GM23338 (cell line): ENCODE results near the gene MMRN2. TPM values are rescaled to one million over a fixed set of nuclear protein-coding genes. Genes with fewer than 3 reads are reported as not detected.

Source experiments
- ATAC-seq: fragments of 200-7000 bp; cut with Tn5 transposase; 3 replicates; pipeline ENCODE4 v1.9.1; 2020
- DNase-seq: peaks from one replicate; pipeline ENCODE4 v3.0.0-alpha.2; 2015; ENCODE audit warnings: low spot score
- H2AFZ ChIP-seq: fragments of 200-600 bp; sonication (generic); 2 replicates; pipeline ENCODE4 v1.8.0; 2016; ENCODE audit warnings: antibody characterized with exemption, mild to moderate bottlenecking, moderate library complexity
- H3F3A ChIP-seq: fragments of 200-600 bp; sonication (generic); replicated peaks from 2 replicates; pipeline ENCODE4 v1.8.0; 2017; ENCODE audit warnings: antibody characterized with exemption, mixed run types, low read depth
- H3K27ac ChIP-seq: fragments of 200-600 bp; sonication (generic); 2 replicates; pipeline ENCODE4 v1.6.1; 2016; ENCODE audit warnings: low read depth
- H3K27me3 ChIP-seq: fragments of 200-600 bp; sonication (generic); 2 replicates; pipeline ENCODE4 v1.8.0; 2016; ENCODE audit warnings: mild to moderate bottlenecking, mixed run types, moderate library complexity; ENCODE audit not compliant: insufficient read depth
- H3K36me3 ChIP-seq: fragments of 200-600 bp; sonication (generic); 2 replicates; pipeline ENCODE4 v1.8.0; 2016; ENCODE audit warnings: mild to moderate bottlenecking; ENCODE audit not compliant: insufficient read depth
- H3K4me1 ChIP-seq: fragments of 200-600 bp; sonication (generic); 2 replicates; pipeline ENCODE4 v1.8.0; 2016; ENCODE audit warnings: mild to moderate bottlenecking, moderate library complexity; ENCODE audit not compliant: insufficient read depth
- H3K4me2 ChIP-seq: fragments of 200-600 bp; sonication (generic); 2 replicates; pipeline ENCODE4 v1.7.1; 2017; ENCODE audit warnings: mixed run types
- H3K4me3 ChIP-seq: fragments of 200-600 bp; sonication (generic); 2 replicates; pipeline ENCODE4 v1.6.1; 2016; ENCODE audit warnings: mixed run types
- H3K79me2 ChIP-seq: fragments of 200-600 bp; sonication (generic); replicated peaks from 2 replicates; pipeline ENCODE4 v1.8.0; 2017; ENCODE audit warnings: mild to moderate bottlenecking; ENCODE audit not compliant: insufficient read depth
- H3K9me2 ChIP-seq: fragments of 200-600 bp; sonication (generic); 2 replicates; pipeline ENCODE4 v1.8.0; 2017; ENCODE audit not compliant: insufficient read depth
- H4K20me1 ChIP-seq: fragments of 200-600 bp; sonication (generic); replicated peaks from 2 replicates; pipeline ENCODE4 v1.8.0; 2017; ENCODE audit warnings: mild to moderate bottlenecking; ENCODE audit not compliant: insufficient read depth
- H3K27ac Mint-ChIP-seq: 2 replicates; pipeline ENCODE4 v1.8.0; 2020; ENCODE audit warnings: inconsistent platforms, mild to moderate bottlenecking, moderate library complexity, mixed read lengths
- H3K27me3 Mint-ChIP-seq: 3 replicates; pipeline ENCODE4 v1.8.0; 2022; ENCODE audit warnings: low read depth, mild to moderate bottlenecking, moderate library complexity, mixed read lengths, inconsistent platforms; ENCODE audit not compliant: insufficient read depth, poor library complexity
- H3K36me3 Mint-ChIP-seq: 3 replicates; pipeline ENCODE4 v1.8.0; 2021; ENCODE audit warnings: low read depth, mild to moderate bottlenecking, inconsistent platforms, moderate library complexity, mixed read lengths
- H3K4me1 Mint-ChIP-seq: 3 replicates; pipeline ENCODE4 v1.8.0; 2020; ENCODE audit warnings: mild to moderate bottlenecking, inconsistent platforms, mixed read lengths
- H3K4me3 Mint-ChIP-seq: 3 replicates; pipeline ENCODE4 v1.8.0; 2021; ENCODE audit warnings: moderate library complexity, mild to moderate bottlenecking, inconsistent platforms, mixed read lengths
- H3K9me3 Mint-ChIP-seq: 3 replicates; pipeline ENCODE4 v1.8.0; 2020; ENCODE audit warnings: moderate library complexity, mild to moderate bottlenecking, inconsistent platforms, mixed read lengths
- CREB1 ChIP-seq: fragments of 250-450 bp; sonication (Bioruptor Pico); IDR thresholded peaks from 2 replicates; pipeline ENCODE4 v1.5.0; 2020; ENCODE audit warnings: low read depth, mild to moderate bottlenecking, moderate library complexity
- CTCF ChIP-seq, 2 experiments: fragments of 200-600 bp in 1 of 2; sonication (generic) in 1 of 2; conservative IDR thresholded peaks; 2 replicates each; pipeline versions ENCODE4 v1.5.1 to v1.6.1; 2016 to 2017; ENCODE audit warnings: antibody characterized with exemption in 2 of 2, low read depth in 2 of 2, mild to moderate bottlenecking in 2 of 2, moderate library complexity in 1 of 2
- EZH2 ChIP-seq: fragments of 200-600 bp; sonication (generic); IDR thresholded peaks from one replicate; pipeline ENCODE4 v1.8.0; 2017; ENCODE audit warnings: antibody characterized with exemption, mild to moderate bottlenecking, low read depth; ENCODE audit not compliant: unreplicated experiment
- EZH2phosphoT487 ChIP-seq: fragments of 200-600 bp; sonication (generic); IDR thresholded peaks from one replicate; pipeline ENCODE4 v1.8.1; 2018; ENCODE audit warnings: antibody characterized with exemption; ENCODE audit not compliant: unreplicated experiment
- JUNB ChIP-seq: IDR thresholded peaks from one replicate; pipeline ENCODE4 v1.6.1; 2016; ENCODE audit warnings: antibody characterized with exemption; ENCODE audit not compliant: unreplicated experiment
- NANOG ChIP-seq: IDR thresholded peaks from 2 replicates; pipeline ENCODE4 v1.6.1; 2016; ENCODE audit warnings: antibody characterized with exemption, borderline replicate concordance
- POLR2AphosphoS5 ChIP-seq: IDR thresholded peaks from 2 replicates; pipeline ENCODE4 v1.6.1; 2016; ENCODE audit warnings: antibody characterized with exemption, low read depth
- STAT1 ChIP-seq: IDR thresholded peaks from one replicate; pipeline ENCODE4 v1.6.1; 2016; ENCODE audit warnings: antibody characterized with exemption; ENCODE audit not compliant: unreplicated experiment
- ZNF114 ChIP-seq: fragments of 250-450 bp; sonication (Bioruptor Pico); IDR thresholded peaks from 2 replicates; pipeline ENCODE4 v1.5.0; 2020; ENCODE audit warnings: mild to moderate bottlenecking, moderate library complexity
- ZNF331 ChIP-seq: fragments of 250-450 bp; sonication (Bioruptor Pico); IDR thresholded peaks from 2 replicates; pipeline ENCODE4 v1.5.0; 2020; ENCODE audit warnings: low read depth, mild to moderate bottlenecking, moderate library complexity
- polyA plus RNA-seq: library from polyadenylated mRNA; unstranded; fragments of >200 nt; fragmentation: Nextera tagmentation; extraction: Ambion mirVana; gene quantifications from 2 replicates; pipeline ENCODE4 v1.2.1, GENCODE V29; 2016
- total RNA-seq: library from RNA; depleted of rRNA; stranded (reverse); fragments of >200 nt; shearing (Covaris generic); gene quantifications from 2 replicates; pipeline ENCODE4 v1.2.3, GENCODE V29; 2014
- TF ChIP-seq, protein P1 (sequence below): IDR thresholded peaks from 2 replicates; pipeline ENCODE4 v1.6.1; 2016; ENCODE audit warnings: antibody characterized with exemption
- TF ChIP-seq, protein P2 (sequence below): IDR thresholded peaks from one replicate; pipeline ENCODE4 v1.6.1; 2018; ENCODE audit warnings: antibody characterized with exemption; ENCODE audit not compliant: unreplicated experiment

Gene MMRN2
- total and polyA plus RNA-seq, 2 experiments from 2014 or later, result 0.32 to 2.4 TPM

DNA sequence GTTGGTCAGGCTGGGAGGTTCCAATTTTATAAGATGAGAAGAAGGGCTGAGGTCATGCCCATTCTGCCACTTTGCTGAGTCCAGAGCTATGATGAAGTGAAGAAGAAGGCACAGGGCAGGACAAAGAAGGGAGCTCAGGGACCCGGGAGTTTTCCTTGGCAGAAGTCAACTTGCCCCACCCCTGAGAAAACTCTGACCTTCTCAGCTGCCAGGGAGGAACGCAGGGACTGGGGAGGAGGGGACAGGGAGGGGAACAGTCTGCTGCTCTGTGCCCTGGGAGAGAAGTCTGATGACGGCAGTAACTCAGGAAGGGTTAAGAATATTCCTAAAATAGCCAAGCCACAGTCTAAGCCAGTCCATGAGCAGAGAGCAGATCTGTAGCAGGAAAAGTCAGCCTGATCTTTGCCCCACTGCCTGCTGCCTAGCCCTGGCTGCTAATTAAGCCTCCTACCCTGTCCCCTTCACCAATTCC, 22.6 kb upstream of the MMRN2 start (continued):
- TF ChIP-seq, protein P1, sequence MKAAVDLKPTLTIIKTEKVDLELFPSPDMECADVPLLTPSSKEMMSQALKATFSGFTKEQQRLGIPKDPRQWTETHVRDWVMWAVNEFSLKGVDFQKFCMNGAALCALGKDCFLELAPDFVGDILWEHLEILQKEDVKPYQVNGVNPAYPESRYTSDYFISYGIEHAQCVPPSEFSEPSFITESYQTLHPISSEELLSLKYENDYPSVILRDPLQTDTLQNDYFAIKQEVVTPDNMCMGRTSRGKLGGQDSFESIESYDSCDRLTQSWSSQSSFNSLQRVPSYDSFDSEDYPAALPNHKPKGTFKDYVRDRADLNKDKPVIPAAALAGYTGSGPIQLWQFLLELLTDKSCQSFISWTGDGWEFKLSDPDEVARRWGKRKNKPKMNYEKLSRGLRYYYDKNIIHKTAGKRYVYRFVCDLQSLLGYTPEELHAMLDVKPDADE, result no peak

GRCh38 chr10:86979296-86979818, 21.9 kb upstream of the MMRN2 start:
- Histone ChIP-seq H3K4me2 (no peak overlapping the region), H4K20me1 (no peaks in the 10 kb centered on the region)
- no peak for ATAC-seq
- TF ChIP-seq, protein P1, result no peak
- TF ChIP-seq CTCF (conservative IDR thresholded peaks at IDR 0.05; ENCODE audit: low read depth in 2 of 2), result no peak
- TF ChIP-seq, protein P2, sequence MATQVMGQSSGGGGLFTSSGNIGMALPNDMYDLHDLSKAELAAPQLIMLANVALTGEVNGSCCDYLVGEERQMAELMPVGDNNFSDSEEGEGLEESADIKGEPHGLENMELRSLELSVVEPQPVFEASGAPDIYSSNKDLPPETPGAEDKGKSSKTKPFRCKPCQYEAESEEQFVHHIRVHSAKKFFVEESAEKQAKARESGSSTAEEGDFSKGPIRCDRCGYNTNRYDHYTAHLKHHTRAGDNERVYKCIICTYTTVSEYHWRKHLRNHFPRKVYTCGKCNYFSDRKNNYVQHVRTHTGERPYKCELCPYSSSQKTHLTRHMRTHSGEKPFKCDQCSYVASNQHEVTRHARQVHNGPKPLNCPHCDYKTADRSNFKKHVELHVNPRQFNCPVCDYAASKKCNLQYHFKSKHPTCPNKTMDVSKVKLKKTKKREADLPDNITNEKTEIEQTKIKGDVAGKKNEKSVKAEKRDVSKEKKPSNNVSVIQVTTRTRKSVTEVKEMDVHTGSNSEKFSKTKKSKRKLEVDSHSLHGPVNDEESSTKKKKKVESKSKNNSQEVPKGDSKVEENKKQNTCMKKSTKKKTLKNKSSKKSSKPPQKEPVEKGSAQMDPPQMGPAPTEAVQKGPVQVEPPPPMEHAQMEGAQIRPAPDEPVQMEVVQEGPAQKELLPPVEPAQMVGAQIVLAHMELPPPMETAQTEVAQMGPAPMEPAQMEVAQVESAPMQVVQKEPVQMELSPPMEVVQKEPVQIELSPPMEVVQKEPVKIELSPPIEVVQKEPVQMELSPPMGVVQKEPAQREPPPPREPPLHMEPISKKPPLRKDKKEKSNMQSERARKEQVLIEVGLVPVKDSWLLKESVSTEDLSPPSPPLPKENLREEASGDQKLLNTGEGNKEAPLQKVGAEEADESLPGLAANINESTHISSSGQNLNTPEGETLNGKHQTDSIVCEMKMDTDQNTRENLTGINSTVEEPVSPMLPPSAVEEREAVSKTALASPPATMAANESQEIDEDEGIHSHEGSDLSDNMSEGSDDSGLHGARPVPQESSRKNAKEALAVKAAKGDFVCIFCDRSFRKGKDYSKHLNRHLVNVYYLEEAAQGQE, result no peak
- no peak for TF ChIP-seq JUNB
- TF ChIP-seq STAT1, result no peak
- TF ChIP-seq NANOG, result no peak
- no peak for TF ChIP-seq ZNF114 (CRISPR knock-in tag)
- TF ChIP-seq EZH2, result no peak
- no peak for TF ChIP-seq CREB1 (CRISPR knock-in tag)
- TF ChIP-seq ZNF331, result no peak
- no peak for TF ChIP-seq EZH2phosphoT487
- TF ChIP-seq POLR2AphosphoS5, result no peak

More at GRCh38 chr10:86979296-86979818, 21.9 kb upstream of the MMRN2 start:
- Mint-ChIP-seq H3K27me3 (peaks cover 5% of the 10 kb centered on the region), H3K4me1 (peaks cover 14% of the 10 kb centered on the region), H3K9me3 (no peaks in the 10 kb centered on the region), H3K36me3 (no peaks in the 10 kb centered on the region), H3K4me3 (no peak overlapping the region), H3K27ac (no peak overlapping the region)
- no peak for DNase-seq
- Histone ChIP-seq H3K36me3 (no peaks in the 10 kb centered on the region), H3K27me3 (0 out of 2 replicates have a peak, but pooled peaks cover 1% of the 10 kb centered on the region), H3K4me1 (0 out of 2 replicates have a peak, but pooled peaks cover 11% of the 10 kb centered on the region), H3K4me3 (no peak overlapping the region), H3K9me2 (no peaks in the 10 kb centered on the region), H2AFZ (no peak overlapping the region), H3K79me2 (no peaks in the 10 kb centered on the region), H3F3A (no peaks in the 10 kb centered on the region), H3K27ac (no peak overlapping the region)
